ENCODE data around the gene P3H2.

GRCh38 chr3:189977174-189977573 is 143.5 kb downstream of the P3H2 start:
- no peak for TF ChIP-seq CTCF (IDR thresholded peaks at IDR 0.05)
- no peak for TF ChIP-seq POLR2A (IDR thresholded peaks at IDR 0.05)
